ENCODE measurements around the gene TSTD2. TPM values are rescaled to one million over a fixed set of nuclear protein-coding genes. Genes with fewer than 3 reads are reported as not detected.

TSTD2 gene
- total and polyA plus RNA-seq, 2 donors from 2014 or later: 9.0 to 23.4 TPM

- no peak for TF ChIP-seq CTCF (IDR thresholded peaks at IDR 0.05; ENCODE audit: borderline replicate concordance, extremely low read depth, insufficient read depth)
- FAIRE-seq: no peak
Observed at GRCh38 chr9:97660847-97661246, 27.7 kb upstream of the TSTD2 start.

GRCh38 chr9:97660340-97660739, 27.2 kb upstream of the TSTD2 start:
- intact Hi-C loops (cut with DNase I): no loop called here
- Histone ChIP-seq H3K27ac (ENCODE audit: low read depth in 2 of 2, low read length in 2 of 2) (no peak overlapping the region), H3K4me1 (ENCODE audit: control insufficient read depth in 2 of 3, insufficient read depth in 2 of 3, low read depth in 1 of 3, low read length in 3 of 3) (no peaks in the 10 kb centered on the region), H3K27me3 (ENCODE audit: control insufficient read depth, insufficient read depth, low read length) (no peaks in the 10 kb centered on the region), H3K36me3 (ENCODE audit: control insufficient read depth in 2 of 3, insufficient read depth in 3 of 3, low read length in 3 of 3) (peaks cover 28 to 67% (median 52%) of the 10 kb centered on the region in 3 donors), H3K4me3 (ENCODE audit: low read length in 3 of 3) (no peak overlapping the region), H3K9me3 (ENCODE audit: control insufficient read depth in 2 of 3, insufficient read depth in 1 of 3, low read length in 3 of 3) (no peaks in the 10 kb centered on the region), H3K9ac (ENCODE audit: low read length in 3 of 3) (no peak overlapping the region)
- no peak for FAIRE-seq
- DNase-seq: no peak
- TF ChIP-seq CTCF (IDR thresholded peaks at IDR 0.05; ENCODE audit: borderline replicate concordance, extremely low read depth, insufficient read depth): no peak

More at GRCh38 chr9:97660847-97661246, 27.7 kb upstream of the TSTD2 start:
- Histone ChIP-seq H3K9ac (ENCODE audit: low read length in 3 of 3) (no peak overlapping the region), H3K27ac (ENCODE audit: low read depth in 2 of 2, low read length in 2 of 2) (no peak overlapping the region), H3K36me3 (ENCODE audit: control insufficient read depth in 2 of 3, insufficient read depth in 3 of 3, low read length in 3 of 3) (peaks cover 28 to 66% (median 51%) of the 10 kb centered on the region in 3 donors), H3K27me3 (ENCODE audit: control insufficient read depth, insufficient read depth, low read length) (no peaks in the 10 kb centered on the region), H3K4me1 (ENCODE audit: control insufficient read depth in 2 of 3, insufficient read depth in 2 of 3, low read depth in 1 of 3, low read length in 3 of 3) (no peaks in the 10 kb centered on the region), H3K9me3 (ENCODE audit: control insufficient read depth in 2 of 3, insufficient read depth in 1 of 3, low read length in 3 of 3) (no peaks in the 10 kb centered on the region), H3K4me3 (ENCODE audit: low read length in 3 of 3) (no peak overlapping the region)
- intact Hi-C loops (cut with DNase I): no loop called here
- DNase-seq: no peak

- no peak for TF ChIP-seq CTCF (IDR thresholded peaks at IDR 0.05; ENCODE audit: borderline replicate concordance, extremely low read depth, insufficient read depth)
- Histone ChIP-seq H3K4me1 (ENCODE audit: control insufficient read depth in 2 of 3, insufficient read depth in 2 of 3, low read depth in 1 of 3, low read length in 3 of 3) (no peaks in the 10 kb centered on the region), H3K36me3 (ENCODE audit: control insufficient read depth in 2 of 3, insufficient read depth in 3 of 3, low read length in 3 of 3) (peaks cover 25 to 63% (median 47%) of the 10 kb centered on the region in 3 donors), H3K9ac (ENCODE audit: low read length in 3 of 3) (no peak overlapping the region), H3K27me3 (ENCODE audit: control insufficient read depth, insufficient read depth, low read length) (no peaks in the 10 kb centered on the region), H3K4me3 (ENCODE audit: low read length in 3 of 3) (no peak overlapping the region), H3K9me3 (ENCODE audit: control insufficient read depth in 2 of 3, insufficient read depth in 1 of 3, low read length in 3 of 3) (no peaks in the 10 kb centered on the region), H3K27ac (ENCODE audit: low read depth in 2 of 2, low read length in 2 of 2) (no peak overlapping the region)
- intact Hi-C loops (cut with DNase I): no loop called here
- FAIRE-seq: no peak
- no peak for DNase-seq
Observed at GRCh38 chr9:97659771-97660170, 26.6 kb upstream of the TSTD2 start.

GRCh38 chr9:97658707-97659106, 25.5 kb upstream of the TSTD2 start:
- Histone ChIP-seq H3K9ac (ENCODE audit: low read length in 3 of 3) (no peak overlapping the region), H3K27me3 (ENCODE audit: control insufficient read depth, insufficient read depth, low read length) (no peaks in the 10 kb centered on the region), H3K9me3 (ENCODE audit: control insufficient read depth in 2 of 3, insufficient read depth in 1 of 3, low read length in 3 of 3) (no peaks in the 10 kb centered on the region), H3K4me1 (ENCODE audit: control insufficient read depth in 2 of 3, insufficient read depth in 2 of 3, low read depth in 1 of 3, low read length in 3 of 3) (no peaks in the 10 kb centered on the region), H3K27ac (ENCODE audit: low read depth in 2 of 2, low read length in 2 of 2) (no peak overlapping the region), H3K36me3 (ENCODE audit: control insufficient read depth in 2 of 3, insufficient read depth in 3 of 3, low read length in 3 of 3) (peaks cover 18 to 63% (median 38%) of the 10 kb centered on the region in 3 donors), H3K4me3 (ENCODE audit: low read length in 3 of 3) (no peak overlapping the region)
- DNase-seq (no peak), FAIRE-seq (no peak)
- no peak for TF ChIP-seq CTCF (IDR thresholded peaks at IDR 0.05; ENCODE audit: borderline replicate concordance, extremely low read depth, insufficient read depth)
- intact Hi-C loops (cut with DNase I): no loop called here
